Astrocyte (in vitro differentiated cells and primary cell): ENCODE results near the gene PPP4R2.

Experiments used
- CTCF ChIP-seq: IDR thresholded peaks from 2 replicates; pipeline ENCODE4 v1.5.1; 2011; ENCODE audit warnings: low read depth, mild to moderate bottlenecking, inconsistent platforms, low read length, moderate library complexity; ENCODE audit not compliant: insufficient read depth
- EZH2 ChIP-seq: IDR thresholded peaks from 2 replicates; pipeline ENCODE4 v1.6.1; 2012; ENCODE audit warnings: mild to moderate bottlenecking, low read length, inconsistent platforms; ENCODE audit not compliant: insufficient read depth

GRCh38 chr3:73114711-73115110 is 118.1 kb downstream of the PPP4R2 start:
- no peak for TF ChIP-seq CTCF
- no peak for TF ChIP-seq EZH2
